T-helper 9 cell (primary cell): ENCODE data around the gene PSPN.

Experiments used
- DNase-seq: peaks from one replicate; pipeline ENCODE4 v3.0.0-alpha.2; 2020

The PSPN gene

GRCh38 chr19:6325614-6326013 lies 50.1 kb downstream of the PSPN start:
- DNase-seq = no peak
